MCF 10A (cell line): ENCODE data around the gene CPNE4. TPM values are rescaled to one million over a fixed set of nuclear protein-coding genes. Genes with fewer than 3 reads are reported as not detected.

Source experiments
- BruUV-seq: library from RNA; stranded (reverse); fragments of 400-500 nt; replicated peaks from 2 replicates; lab custom pipeline; 2021; lab: Mats Ljungman, UMichigan
- CTCF ChIA-PET: fragments of 300-600 bp; sonication (Branson Sonifier 250); formaldehyde crosslinking; extraction: SDS; loops from one replicate; lab custom pipeline; 2021; ENCODE audit warnings: antibody characterized with exemption, inconsistent platforms; lab: Yijun Ruan, JAX
- POLR2A ChIA-PET: fragments of 300-600, 350-650 bp; sonication (Branson Sonifier 250); formaldehyde crosslinking; extraction: SDS; loops from one replicate; lab custom pipeline; 2020; ENCODE audit warnings: antibody characterized with exemption, inconsistent platforms; lab: Yijun Ruan, JAX
- DNase-seq: peaks from one replicate; pipeline ENCODE4 v3.0.0-alpha.2; 2018; ENCODE audit not compliant: unreplicated experiment
- H3K27ac Mint-ChIP-seq: one replicate; pipeline ENCODE4 v1.8.0; 2022; ENCODE audit warnings: mild to moderate bottlenecking, low read depth, mixed read lengths; ENCODE audit not compliant: unreplicated experiment
- H3K27me3 Mint-ChIP-seq: one replicate; pipeline ENCODE4 v1.8.0; 2022; ENCODE audit warnings: mixed read lengths; ENCODE audit not compliant: insufficient read depth, unreplicated experiment
- H3K36me3 Mint-ChIP-seq: one replicate; pipeline ENCODE4 v1.8.0; 2022; ENCODE audit warnings: mild to moderate bottlenecking, moderate library complexity, mixed read lengths; ENCODE audit not compliant: insufficient read depth, unreplicated experiment
- H3K4me1 Mint-ChIP-seq: one replicate; pipeline ENCODE4 v1.8.0; 2022; ENCODE audit warnings: mixed read lengths; ENCODE audit not compliant: insufficient read depth, unreplicated experiment
- H3K4me3 Mint-ChIP-seq: one replicate; pipeline ENCODE4 v1.8.0; 2022; ENCODE audit warnings: mild to moderate bottlenecking, moderate library complexity, mixed read lengths; ENCODE audit not compliant: unreplicated experiment
- H3K9me3 Mint-ChIP-seq: one replicate; pipeline ENCODE4 v1.8.0; 2022; ENCODE audit warnings: mixed read lengths; ENCODE audit not compliant: unreplicated experiment
- CTCF ChIP-seq: fragments of 200-600 bp; IDR thresholded peaks from one replicate; pipeline ENCODE4 v1.8.0; 2022; ENCODE audit warnings: antibody characterized with exemption, mild to moderate bottlenecking; ENCODE audit not compliant: unreplicated experiment
- intact Hi-C: fragments of 100-400 bp; cut with micrococcal nuclease; formaldehyde crosslinking; loops from 2 replicates; pipeline ENCODE4 v1.14.1; 2022
- total RNA-seq: library from RNA; stranded (reverse); gene quantifications from 2 replicates; pipeline ENCODE4 v1.2.3, GENCODE V29; 2022

CPNE4 gene
- total RNA-seq, 1 experiment from 2014 or later, result not detected

GRCh38 chr3:131883711-131884407 is 151.0 kb downstream of the CPNE4 start:
- H3K36me3 Mint-ChIP-seq, result no peaks in the 10 kb centered on the region
- H3K4me3 Mint-ChIP-seq, result no peak overlapping the region
- H3K4me1 Mint-ChIP-seq, result no peaks in the 10 kb centered on the region
- no peak for TF ChIP-seq CTCF
- intact Hi-C loops, result no loop called here
- ChIA-PET CTCF (no interaction called here), POLR2A (no interaction called here)
- H3K9me3 Mint-ChIP-seq, result no peaks in the 10 kb centered on the region
- BruUV-seq, result no TSS peak
- DNase-seq, result no peak
- H3K27me3 Mint-ChIP-seq, result no peaks in the 10 kb centered on the region
- H3K27ac Mint-ChIP-seq, result no peak overlapping the region

GRCh38 chr3:131883086-131883485 is 151.7 kb downstream of the CPNE4 start:
- TF ChIP-seq CTCF, result no peak
- POLR2A ChIA-PET, result no interaction called here
- H3K4me3 Mint-ChIP-seq, result no peak overlapping the region
- H3K27ac Mint-ChIP-seq, result no peak overlapping the region
- no TSS peak for BruUV-seq
- no peaks in the 10 kb centered on the region for H3K4me1 Mint-ChIP-seq
- no peaks in the 10 kb centered on the region for H3K36me3 Mint-ChIP-seq
- no peaks in the 10 kb centered on the region for H3K27me3 Mint-ChIP-seq
- intact Hi-C loops, result no loop called here
- CTCF ChIA-PET, result interaction anchor here (0.7 kb wide), 1 partner anchor 17 kb away, joined by 3 read pairs; no protein-coding TSS in a partner anchor
- H3K9me3 Mint-ChIP-seq, result no peaks in the 10 kb centered on the region
- no peak for DNase-seq

GRCh38 chr3:131881777-131882176 is 153.0 kb downstream of the CPNE4 start:
- DNase-seq, result no peak
- ChIA-PET POLR2A (no interaction called here), CTCF (no interaction called here)
- no TSS peak for BruUV-seq
- H3K4me1 Mint-ChIP-seq, result no peaks in the 10 kb centered on the region
- H3K9me3 Mint-ChIP-seq, result no peaks in the 10 kb centered on the region
- no peaks in the 10 kb centered on the region for H3K27me3 Mint-ChIP-seq
- no peaks in the 10 kb centered on the region for H3K36me3 Mint-ChIP-seq
- intact Hi-C loops, result no loop called here
- H3K27ac Mint-ChIP-seq, result no peak overlapping the region
- H3K4me3 Mint-ChIP-seq, result no peak overlapping the region
- TF ChIP-seq CTCF, result no peak

GRCh38 chr3:131880948-131881347 is 153.9 kb downstream of the CPNE4 start:
- Mint-ChIP-seq H3K4me3 (no peak overlapping the region), H3K36me3 (no peaks in the 10 kb centered on the region), H3K27me3 (no peaks in the 10 kb centered on the region), H3K4me1 (no peaks in the 10 kb centered on the region), H3K27ac (no peak overlapping the region), H3K9me3 (no peaks in the 10 kb centered on the region)
- POLR2A ChIA-PET, result interaction anchor here (0.7 kb wide), 1 partner anchor 191 kb away, joined by 3 read pairs; no protein-coding TSS in a partner anchor
- intact Hi-C loops, result no loop called here
- BruUV-seq, result no TSS peak
- DNase-seq, result no peak
- TF ChIP-seq CTCF, result no peak
- CTCF ChIA-PET, result interaction anchor here (0.7 kb wide), 1 partner anchor 16 kb away, joined by 4 read pairs; no protein-coding TSS in a partner anchor
